ENCODE data around the gene ZNF536. TPM values are rescaled to one million over a fixed set of nuclear protein-coding genes. Genes with fewer than 3 reads are reported as not detected.

ZNF536 gene
- total and polyA plus RNA-seq, 9 of the 15 experiments (the other 6 are each of a cell fraction or from before 2014, with no cell fraction given): not detected

- ChIA-PET CTCF (ENCODE audit: low intra/inter-chr PET ratio) (no interaction called here), POLR2A (no interaction called here)
- TF ChIP-seq CBX1 (IDR thresholded peaks at IDR 0.05; ENCODE audit: low read depth) (no peak), ZNF766 (CRISPR knock-in tag; conservative IDR thresholded peaks at IDR 0.05) (no peak), HINFP (tag; conservative IDR thresholded peaks at IDR 0.05; ENCODE audit: low read depth) (no peak), ZBTB43 (CRISPR knock-in tag; IDR thresholded peaks at IDR 0.05) (no peak)
- H3K36me3 ChIP-seq (ENCODE audit: control insufficient read depth, insufficient read depth, low read length): no peaks in the 10 kb centered on the region
- H2AFZ ChIP-seq (ENCODE audit: low read depth, low read length): no peak overlapping the region
- H4K20me1 ChIP-seq (replicated peaks; ENCODE audit: control insufficient read depth, insufficient read depth, low read length): no peaks in the 10 kb centered on the region; the same call in 1 of the 2 replicates
- 0% methylated on average over 4 of the region's 4 CpGs for WGBS (ENCODE audit: insufficient coverage, low coverage, missing lambda C conversion rate)
- FAIRE-seq: no peak
- H3K27me3 ChIP-seq (ENCODE audit: control insufficient read depth in 2 of 2, insufficient read depth in 2 of 2, low read length in 2 of 2): peaks cover 0 to 23% of the 10 kb centered on the region in 2 experiments; a peak in 4 of 5 replicates
- intact Hi-C loops (cut with micrococcal nuclease): no loop called here
- no peaks in the 10 kb centered on the region for H3K9me1 ChIP-seq (ENCODE audit: control insufficient read depth, insufficient read depth, low read length)
- H3K9me3 ChIP-seq (replicated peaks; ENCODE audit: control insufficient read depth, insufficient read depth, low read depth, low read length): no peaks in the 10 kb centered on the region
- no peak for DNase-seq (ENCODE audit: extremely low read depth in 1 of 4, low spot score in 3 of 4)
- H3K79me2 ChIP-seq (ENCODE audit: control insufficient read depth, insufficient read depth, low read length): no peaks in the 10 kb centered on the region
- peaks cover 0 to 7% of the 10 kb centered on the region in 2 experiments; a peak in 1 of 5 replicates for H3K4me1 ChIP-seq (replicated peaks in 1 of 2; ENCODE audit: control insufficient read depth in 2 of 2, insufficient read depth in 2 of 2, low read length in 2 of 2)
- no peak overlapping the region for H3K9ac ChIP-seq (ENCODE audit: insufficient read depth in 1 of 2, low read depth in 2 of 2, low read length in 2 of 2)
- BruUV-seq (replicated peaks): no TSS peak
- no peak overlapping the region for H3K4me3 ChIP-seq
- no peak for ATAC-seq
- no peak overlapping the region for H3K27ac ChIP-seq (ENCODE audit: extremely low read depth, low read depth, low read length)
- in situ Hi-C loops (cut with MboI): no loop called here
- H3K4me2 ChIP-seq (ENCODE audit: insufficient read depth, low read length): no peak overlapping the region
Measured at GRCh38 chr19:30376272-30376671, 4.1 kb downstream of the ZNF536 start.
